ENCODE results near the gene GCDH.

The GCDH gene

GRCh38 chr19:12875086-12875485 is 15.9 kb upstream of the GCDH start:
- TF ChIP-seq CTCF (conservative IDR thresholded peaks at IDR 0.05) (no peak), ZFX (IDR thresholded peaks at IDR 0.05) (no peak)
- H3K27ac ChIP-seq: no peak overlapping the region

GRCh38 chr19:12880551-12881171 is 10.3 kb upstream of the GCDH start:
- peak overlapping the region; percentile 85 for H3K27ac ChIP-seq

GRCh38 chr19:12881172-12881808 is 9.7 kb upstream of the GCDH start, which contains the start of gene DNASE2:
DNASE2 (minus strand) TSS chr19:12881449; CDS start chr19:12881375, 74 bp downstream.
- no peak for TF ChIP-seq CTCF (conservative IDR thresholded peaks at IDR 0.05)
- TF ChIP-seq ZFX (IDR thresholded peaks at IDR 0.05): no peak
- H3K27ac ChIP-seq: peak within 1 kb of the TSS; percentile 85

More at GRCh38 chr19:12880551-12881171, 10.3 kb upstream of the GCDH start:
- TF ChIP-seq ZFX (IDR thresholded peaks at IDR 0.05): 0 out of 2 replicates have a peak, but pooled peaks have one; percentile 41
- TF ChIP-seq CTCF (conservative IDR thresholded peaks at IDR 0.05): no peak

GRCh38 chr19:12882589-12882988 is 8.4 kb upstream of the GCDH start:
- no peak overlapping the region for H3K27ac ChIP-seq
- TF ChIP-seq CTCF (conservative IDR thresholded peaks at IDR 0.05) (no peak), ZFX (IDR thresholded peaks at IDR 0.05) (no peak)

- TF ChIP-seq ZFX (IDR thresholded peaks at IDR 0.05): no peak
- no peak for TF ChIP-seq CTCF (conservative IDR thresholded peaks at IDR 0.05)
- H3K27ac ChIP-seq: peak overlapping the region; percentile 64; the same call in 1 of the 2 replicates
Observed at GRCh38 chr19:12884202-12884601, 6.8 kb upstream of the GCDH start.

- peak overlapping the region; percentile 64 for H3K27ac ChIP-seq
- TF ChIP-seq ZFX (IDR thresholded peaks at IDR 0.05) (no peak), CTCF (conservative IDR thresholded peaks at IDR 0.05) (no peak)
Observed at GRCh38 chr19:12884627-12884925, 6.4 kb upstream of the GCDH start.

- H3K27ac ChIP-seq: peak overlapping the region; percentile 64
- peak; percentile 49; the same call in 1 of the 2 replicates for TF ChIP-seq ZFX (IDR thresholded peaks at IDR 0.05)
- peak; percentile 92 for TF ChIP-seq CTCF (conservative IDR thresholded peaks at IDR 0.05)
Observed at GRCh38 chr19:12884926-12885748, 5.8 kb upstream of the GCDH start.
